ENCODE data around the gene NEK9.
"Not testable (repeated sequence)": the region's sequence is repeated elsewhere in the genome, so short reads cannot be mapped to it uniquely, and the experiment has no call there.

Gene NEK9

DNA sequence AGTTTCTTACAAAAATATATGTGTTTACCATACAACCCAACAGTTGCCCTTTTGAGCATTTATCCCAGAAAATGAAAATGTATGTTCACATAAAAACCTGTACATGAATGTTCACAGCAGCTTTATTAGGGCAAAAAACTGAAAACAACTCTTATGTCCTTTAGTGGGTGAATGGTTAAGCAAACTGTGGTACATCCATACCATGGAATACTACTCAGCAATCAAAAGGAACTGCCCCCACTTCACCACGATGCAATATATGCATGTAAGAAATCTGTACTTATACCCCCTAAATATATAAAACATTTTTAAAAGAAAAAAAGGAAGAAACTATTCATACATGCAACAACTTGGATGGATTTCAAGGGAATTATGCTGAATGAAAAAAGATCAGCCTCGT lies 6.7 kb upstream of the NEK9 start:
- Histone ChIP-seq H3K9ac (no peak overlapping the region), H3K4me2 (no peak overlapping the region), H4K20me1 (ENCODE audit: insufficient read depth) (no peaks in the 10 kb centered on the region), H3K4me1 (ENCODE audit: low read depth, poor library complexity, severe bottlenecking) (peaks cover 14% of the 10 kb centered on the region), H3K4me3 (IDR thresholded peaks at IDR 0.05; ENCODE audit: insufficient read depth, low read depth, low read length) (no peak overlapping the region), H3K36me3 (ENCODE audit: insufficient read depth) (no peaks in the 10 kb centered on the region), H3K79me2 (ENCODE audit: insufficient read depth, low read depth) (0 out of 2 replicates have a peak, but pooled peaks cover 7% of the 10 kb centered on the region), H3K27me3 (ENCODE audit: insufficient read depth, low read depth) (no peaks in the 10 kb centered on the region), H3K27ac (no peak overlapping the region), H2AFZ (ENCODE audit: low read depth) (no peak overlapping the region)
- TF ChIP-seq, protein P1, sequence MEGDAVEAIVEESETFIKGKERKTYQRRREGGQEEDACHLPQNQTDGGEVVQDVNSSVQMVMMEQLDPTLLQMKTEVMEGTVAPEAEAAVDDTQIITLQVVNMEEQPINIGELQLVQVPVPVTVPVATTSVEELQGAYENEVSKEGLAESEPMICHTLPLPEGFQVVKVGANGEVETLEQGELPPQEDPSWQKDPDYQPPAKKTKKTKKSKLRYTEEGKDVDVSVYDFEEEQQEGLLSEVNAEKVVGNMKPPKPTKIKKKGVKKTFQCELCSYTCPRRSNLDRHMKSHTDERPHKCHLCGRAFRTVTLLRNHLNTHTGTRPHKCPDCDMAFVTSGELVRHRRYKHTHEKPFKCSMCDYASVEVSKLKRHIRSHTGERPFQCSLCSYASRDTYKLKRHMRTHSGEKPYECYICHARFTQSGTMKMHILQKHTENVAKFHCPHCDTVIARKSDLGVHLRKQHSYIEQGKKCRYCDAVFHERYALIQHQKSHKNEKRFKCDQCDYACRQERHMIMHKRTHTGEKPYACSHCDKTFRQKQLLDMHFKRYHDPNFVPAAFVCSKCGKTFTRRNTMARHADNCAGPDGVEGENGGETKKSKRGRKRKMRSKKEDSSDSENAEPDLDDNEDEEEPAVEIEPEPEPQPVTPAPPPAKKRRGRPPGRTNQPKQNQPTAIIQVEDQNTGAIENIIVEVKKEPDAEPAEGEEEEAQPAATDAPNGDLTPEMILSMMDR (conservative IDR thresholded peaks at IDR 0.05; ENCODE audit: low read depth, low read length) = no peak

DNA sequence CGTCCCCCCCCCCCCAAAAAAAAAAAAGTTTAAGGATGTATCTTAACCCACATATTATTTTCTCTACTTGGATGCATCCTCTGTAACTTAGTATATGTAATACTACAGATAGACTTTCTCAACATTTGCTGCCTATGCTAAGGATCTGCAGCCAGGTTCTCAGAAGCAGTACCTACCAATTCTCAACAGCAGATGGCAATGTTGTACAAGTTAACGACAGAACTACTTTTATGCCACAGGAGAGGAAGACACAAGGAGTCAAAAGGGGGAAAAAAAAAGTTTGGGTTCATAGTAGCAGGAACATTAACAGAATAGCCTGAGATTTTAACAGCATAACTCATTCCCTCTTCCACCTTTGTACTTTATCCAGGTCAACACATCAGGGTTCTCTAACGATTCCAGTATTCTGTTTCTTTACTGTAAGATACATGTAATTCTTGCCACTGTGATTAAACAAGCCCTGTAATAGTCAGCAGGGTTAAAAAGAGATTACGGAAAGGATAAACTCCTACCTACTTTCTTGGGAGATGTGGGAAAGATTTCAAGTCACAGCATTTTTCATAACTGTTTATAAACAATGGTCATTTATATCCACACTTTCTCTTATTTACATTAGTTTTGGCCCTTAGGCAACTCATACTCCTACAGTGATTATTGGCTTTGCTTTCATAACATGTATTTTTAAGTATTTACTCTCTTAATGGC lies 5.7 kb upstream of the NEK9 start:
- Histone ChIP-seq H2AFZ (ENCODE audit: low read depth) (no peak overlapping the region), H3K79me2 (ENCODE audit: insufficient read depth, low read depth) (no peaks in the 10 kb centered on the region), H3K9ac (no peak overlapping the region), H3K27me3 (ENCODE audit: insufficient read depth, low read depth) (no peaks in the 10 kb centered on the region), H3K4me1 (ENCODE audit: low read depth, poor library complexity, severe bottlenecking) (peaks cover 12% of the 10 kb centered on the region), H3K27ac (no peak overlapping the region), H3K4me2 (no peak overlapping the region), H3K4me3 (IDR thresholded peaks at IDR 0.05; ENCODE audit: insufficient read depth, low read depth, low read length) (no peak overlapping the region), H4K20me1 (ENCODE audit: insufficient read depth) (no peaks in the 10 kb centered on the region), H3K36me3 (ENCODE audit: insufficient read depth) (no peaks in the 10 kb centered on the region)
- TF ChIP-seq, protein P1 (conservative IDR thresholded peaks at IDR 0.05; ENCODE audit: low read depth, low read length) = peak; percentile 70

DNA sequence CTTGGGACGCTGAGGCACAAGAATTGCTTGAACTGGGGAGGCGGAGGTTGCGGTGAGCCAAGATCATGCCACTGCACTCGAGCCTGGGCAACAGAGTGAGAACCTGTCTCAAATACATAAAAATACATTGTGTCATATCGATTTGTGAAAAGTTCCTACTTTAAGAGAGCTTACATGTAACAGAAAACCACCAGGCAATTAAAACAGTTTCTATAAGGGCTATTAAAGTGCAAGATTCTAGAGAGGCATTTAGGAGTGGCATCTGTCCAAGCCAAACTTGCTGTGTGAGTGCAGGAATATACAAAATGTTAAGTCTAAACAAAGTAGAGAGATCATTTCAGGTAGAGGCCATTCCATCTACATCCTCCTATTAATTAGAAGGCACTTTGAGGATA lies 1.7 kb upstream of the NEK9 start:
- H3K4me1 ChIP-seq (ENCODE audit: low read depth, poor library complexity, severe bottlenecking) = peaks cover 20% of the 10 kb centered on the region
- H3K4me2 ChIP-seq = no peak overlapping the region
- no peak overlapping the region for H3K9ac ChIP-seq
- no peak overlapping the region for H3K27ac ChIP-seq
- no peak overlapping the region for H2AFZ ChIP-seq (ENCODE audit: low read depth)
- no peaks in the 10 kb centered on the region for H4K20me1 ChIP-seq (ENCODE audit: insufficient read depth)
- H3K4me3 ChIP-seq (IDR thresholded peaks at IDR 0.05; ENCODE audit: insufficient read depth, low read depth, low read length) = no peak overlapping the region
- H3K27me3 ChIP-seq (ENCODE audit: insufficient read depth, low read depth) = no peaks in the 10 kb centered on the region
- TF ChIP-seq, protein P1 (conservative IDR thresholded peaks at IDR 0.05; ENCODE audit: low read depth, low read length) = no peak
- 0 out of 2 replicates have a peak, but pooled peaks cover 4% of the 10 kb centered on the region for H3K79me2 ChIP-seq (ENCODE audit: insufficient read depth, low read depth)
- H3K36me3 ChIP-seq (ENCODE audit: insufficient read depth) = no peaks in the 10 kb centered on the region

DNA sequence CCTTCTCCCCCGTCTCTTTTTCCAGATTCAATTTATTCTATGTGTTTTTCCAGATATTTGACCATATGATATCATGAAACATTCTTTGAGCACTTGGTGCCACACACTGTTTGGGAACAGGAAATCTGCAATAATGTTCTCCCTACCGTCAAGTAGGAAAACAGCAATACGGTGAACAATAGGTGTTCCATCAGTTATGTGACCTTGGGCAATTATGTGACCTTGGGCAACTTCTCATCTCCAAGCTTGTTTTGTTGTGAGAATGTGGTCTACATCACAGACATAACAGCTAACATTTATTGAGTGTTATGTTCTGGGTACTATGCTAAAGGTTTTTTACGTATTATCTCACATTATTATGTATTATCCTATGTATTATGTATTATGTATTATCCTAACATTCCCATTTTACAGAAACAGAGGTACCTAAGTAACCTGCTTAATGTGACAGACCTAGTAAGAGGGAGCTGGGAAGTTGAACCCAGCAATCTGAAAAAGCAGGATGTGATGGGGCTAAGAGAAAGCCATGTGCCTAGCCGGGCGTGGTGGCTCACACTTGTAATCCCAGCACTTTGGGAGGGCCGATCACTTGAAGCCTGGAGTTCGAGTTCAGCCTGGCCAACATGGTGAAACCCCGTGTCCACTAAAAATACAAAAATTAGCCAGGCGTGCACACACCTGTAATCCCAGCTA lies 1.2 kb upstream of the NEK9 start:
- H3K27ac ChIP-seq = no peak overlapping the region
- TF ChIP-seq, protein P1 (conservative IDR thresholded peaks at IDR 0.05; ENCODE audit: low read depth, low read length) = no peak
- no peak overlapping the region for H3K4me3 ChIP-seq (IDR thresholded peaks at IDR 0.05; ENCODE audit: insufficient read depth, low read depth, low read length)
- no peaks in the 10 kb centered on the region for H3K27me3 ChIP-seq (ENCODE audit: insufficient read depth, low read depth)
- no peak overlapping the region for H2AFZ ChIP-seq (ENCODE audit: low read depth)
- H3K9ac ChIP-seq = no peak overlapping the region
- H3K4me1 ChIP-seq (ENCODE audit: low read depth, poor library complexity, severe bottlenecking) = peaks cover 20% of the 10 kb centered on the region
- no peak overlapping the region; the same call in 1 of the 2 replicates for H3K4me2 ChIP-seq
- H3K79me2 ChIP-seq (ENCODE audit: insufficient read depth, low read depth) = 0 out of 2 replicates have a peak, but pooled peaks cover 4% of the 10 kb centered on the region
- H4K20me1 ChIP-seq (ENCODE audit: insufficient read depth) = no peaks in the 10 kb centered on the region
- no peaks in the 10 kb centered on the region for H3K36me3 ChIP-seq (ENCODE audit: insufficient read depth)

DNA sequence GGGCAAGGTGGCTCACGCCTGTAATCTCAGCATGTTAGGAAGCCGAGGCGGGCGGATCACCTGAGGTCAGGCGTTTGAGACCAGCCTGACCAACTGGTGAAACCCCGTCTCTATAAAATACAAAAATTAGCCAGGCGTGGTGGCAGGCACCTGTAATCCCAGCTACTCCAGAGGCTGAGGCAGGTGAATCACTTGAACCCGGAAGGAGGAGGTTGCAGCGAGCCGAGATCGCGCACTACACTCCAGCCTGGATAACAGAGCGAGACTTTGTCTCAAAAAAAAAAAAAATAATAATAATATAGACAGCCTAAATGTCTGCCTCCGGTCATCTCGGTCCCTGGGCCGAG lies 599 bp upstream of the NEK9 start:
- H3K36me3 ChIP-seq (ENCODE audit: insufficient read depth); H3K27me3 ChIP-seq (ENCODE audit: insufficient read depth, low read depth); H4K20me1 ChIP-seq (ENCODE audit: insufficient read depth); H3K4me3 ChIP-seq (IDR thresholded peaks at IDR 0.05; ENCODE audit: insufficient read depth, low read depth, low read length); H3K79me2 ChIP-seq (ENCODE audit: insufficient read depth, low read depth): not testable (repeated sequence)
- Histone ChIP-seq H3K4me1 (ENCODE audit: low read depth, poor library complexity, severe bottlenecking) (peaks cover 20% of the 10 kb centered on the region), H2AFZ (ENCODE audit: low read depth) (peak overlapping the region; percentile 85), H3K4me2 (peak overlapping the region; percentile 62), H3K27ac (peak overlapping the region; percentile 68; the same call in 1 of the 2 replicates), H3K9ac (peak overlapping the region; percentile 87; the same call in 1 of the 2 replicates)

Data from KMS-11 (cell line).